Heart right ventricle (tissue), 16 donors: ENCODE data around the gene SLC39A10. TPM values are rescaled to one million over a fixed set of nuclear protein-coding genes. Genes with fewer than 3 reads are reported as not detected.

Experiments
- ATAC-seq, 8 donors: fragments of 200-7000 bp; cut with Tn5 transposase; one replicate each; pipeline ENCODE4 v1.9.1; 2020; ENCODE audit warnings: mild to moderate bottlenecking in 8 of 8, moderate library complexity in 8 of 8, moderate number of reproducible peaks in 1 of 8
- DNase-seq, 2 donors: peaks; one replicate each; pipeline ENCODE4 v3.0.0-alpha.2; 2020
- H3K27ac ChIP-seq, 10 donors: fragments of 200-600 bp; sonication (generic) in 2 of 10; one replicate each; pipeline versions ENCODE4 v1.5.0 to v1.8.0; 2020 to 2022; ENCODE audit warnings: mild to moderate bottlenecking in 3 of 10
- H3K27me3 ChIP-seq, 7 donors: fragments of 200-600 bp; one replicate each; pipeline ENCODE4 v1.8.0; 2021 to 2022; ENCODE audit warnings: mild to moderate bottlenecking in 2 of 7
- H3K36me3 ChIP-seq, 9 donors: fragments of 200-600 bp; sonication (generic) in 1 of 9; one replicate each; pipeline versions ENCODE4 v1.5.0 to v1.8.0; 2020 to 2022; ENCODE audit warnings: mild to moderate bottlenecking in 2 of 9
- H3K4me1 ChIP-seq, 9 donors: fragments of 200-600 bp; sonication (generic) in 1 of 9; one replicate each; pipeline versions ENCODE4 v1.5.0 to v1.8.0; 2020 to 2022; ENCODE audit warnings: mild to moderate bottlenecking in 4 of 9
- H3K4me3 ChIP-seq, 10 donors: fragments of 200-600 bp; sonication (generic) in 2 of 10; one replicate each; pipeline versions ENCODE4 v1.5.0 to v1.8.0; 2020 to 2022; ENCODE audit warnings: mild to moderate bottlenecking in 7 of 10, moderate library complexity in 2 of 10
- H3K9me3 ChIP-seq, 11 donors: fragments of 200-600 bp in 10 of 11; sonication (generic) in 2 of 11; one replicate each; pipeline versions ENCODE4 v1.5.0 to v1.8.0; 2013 to 2022; ENCODE audit warnings: mild to moderate bottlenecking in 2 of 11, control low read depth in 1 of 11, moderate library complexity in 1 of 11
- WGBS, 2 donors: extraction: QIAGEN DNeasy Blood & Tissue Kit; methylation state at CpG; one replicate each; pipeline ENCODE4 v1.1.7; 2013; ENCODE audit warnings: inconsistent platforms in 1 of 2; 5-methylcytosine and 5-hydroxymethylcytosine counted together
- intact Hi-C, 10 donors: fragments of 100-400 bp; cut with DNase I; formaldehyde crosslinking; loops; one replicate each; pipeline versions ENCODE4 v1.11.1 to v1.14.2; 2022
- polyA plus RNA-seq, 2 donors: library from polyadenylated mRNA; stranded (reverse); fragments of 200-250 nt; gene quantifications; one replicate each; pipeline ENCODE4 v1.2.3, GENCODE V29; 2013
- total RNA-seq, 10 donors: library from RNA; stranded (reverse); fragmentation: NEBNext Ultra II Directional in 3 of 10; extraction: Animal tissue kit (Norgen Biotek cat#: 25700) in 3 of 10; gene quantifications; one replicate each; pipeline versions ENCODE4 v1.2.1 to v1.2.4, GENCODE V29; 2021 to 2023
- TF ChIP-seq, protein P1 (sequence below), 9 donors: fragments of 200-600 bp; sonication (generic) in 2 of 9; IDR thresholded peaks; one replicate each; pipeline versions ENCODE4 v1.5.0 to v1.8.0; 2021 to 2022; ENCODE audit warnings: antibody characterized with exemption in 9 of 9, mild to moderate bottlenecking in 5 of 9, moderate library complexity in 1 of 9
- donor health status: Arrhythmogenic right ventricular cardiomyopathy.
- donor health status: ischemic (EF 13 %, LVEDD 7.1; RV severe dilation, severe dysfunction).
- donor health status: healthy with polysubstance abuse.
- donor health status: DM: no; HTN: yes; CAD: no.
- donor health status: DM: no; HTN: no; CAD: no.
- donor health status: ischemic (EF 25% LVEDD 6.9; RV normal size, moderate dysfunction).
- donor health status: ischemic (EF 25% LVEDD 5.7; RV mildly dilated, moderate dysfunction).
- donor health status: healthy.
- donor health status: DM: yes; HTN: yes; CAD: no.
- donor health status: Ischemic cardiomyopathy.
- donor health status: ischemic (EF 35%, LVEDD 5.7; RV mildly dilated, moderate dysfunction).
- donor health status: nonischemic (EF 11% LVEDD 7.7; RV severe dilation, severe dysfunction).
- donor health status: DM: yes; HTN: yes; CAD: no.
- donor health status: PGD.
- donor health status: ischemic (EF 29% LVEDD 5.4; RV normal size, mild dysfunction).
- donor health status: nonischemic (EF 23%, LVEDD 6.1; RV moderate dilation, normal function).

Gene SLC39A10
- total and polyA plus RNA-seq, 12 donors: 5.9 to 12.9 (median 8.3) TPM

DNA sequence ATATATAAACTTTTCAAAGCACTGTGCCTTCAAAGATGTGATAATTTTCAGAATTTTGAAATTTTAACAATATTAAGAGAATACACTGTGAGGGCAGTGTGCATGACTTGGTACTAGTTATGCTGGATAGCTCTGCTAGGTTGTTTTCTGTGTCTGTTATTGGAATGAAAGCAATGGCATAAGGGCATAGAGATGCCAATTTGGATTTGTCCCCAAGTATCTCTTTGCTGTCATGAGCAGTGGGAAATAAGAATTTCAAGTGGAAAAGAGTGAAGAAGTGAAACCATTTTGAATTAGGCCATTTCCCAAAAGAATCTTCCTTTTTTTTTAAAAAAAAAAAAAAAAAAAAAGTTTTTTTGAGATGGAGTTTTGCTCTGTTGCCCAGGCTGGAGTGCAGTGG, 76.8 kb downstream of the SLC39A10 start:
- TF ChIP-seq, protein P1, sequence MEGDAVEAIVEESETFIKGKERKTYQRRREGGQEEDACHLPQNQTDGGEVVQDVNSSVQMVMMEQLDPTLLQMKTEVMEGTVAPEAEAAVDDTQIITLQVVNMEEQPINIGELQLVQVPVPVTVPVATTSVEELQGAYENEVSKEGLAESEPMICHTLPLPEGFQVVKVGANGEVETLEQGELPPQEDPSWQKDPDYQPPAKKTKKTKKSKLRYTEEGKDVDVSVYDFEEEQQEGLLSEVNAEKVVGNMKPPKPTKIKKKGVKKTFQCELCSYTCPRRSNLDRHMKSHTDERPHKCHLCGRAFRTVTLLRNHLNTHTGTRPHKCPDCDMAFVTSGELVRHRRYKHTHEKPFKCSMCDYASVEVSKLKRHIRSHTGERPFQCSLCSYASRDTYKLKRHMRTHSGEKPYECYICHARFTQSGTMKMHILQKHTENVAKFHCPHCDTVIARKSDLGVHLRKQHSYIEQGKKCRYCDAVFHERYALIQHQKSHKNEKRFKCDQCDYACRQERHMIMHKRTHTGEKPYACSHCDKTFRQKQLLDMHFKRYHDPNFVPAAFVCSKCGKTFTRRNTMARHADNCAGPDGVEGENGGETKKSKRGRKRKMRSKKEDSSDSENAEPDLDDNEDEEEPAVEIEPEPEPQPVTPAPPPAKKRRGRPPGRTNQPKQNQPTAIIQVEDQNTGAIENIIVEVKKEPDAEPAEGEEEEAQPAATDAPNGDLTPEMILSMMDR (IDR thresholded peaks at IDR 0.05): no peak
- no peaks in the 10 kb centered on the region for H3K9me3 ChIP-seq
- intact Hi-C loops: no loop called here
- H3K27me3 ChIP-seq: no peaks in the 10 kb centered on the region
- H3K36me3 ChIP-seq: peaks cover 0 to 88% (median 21%) of the 10 kb centered on the region in 9 donors
- no peak for DNase-seq
- H3K27ac ChIP-seq: no peak overlapping the region
- no peak for ATAC-seq
- no peaks in the 10 kb centered on the region for H3K4me1 ChIP-seq
- no peak overlapping the region for H3K4me3 ChIP-seq

DNA sequence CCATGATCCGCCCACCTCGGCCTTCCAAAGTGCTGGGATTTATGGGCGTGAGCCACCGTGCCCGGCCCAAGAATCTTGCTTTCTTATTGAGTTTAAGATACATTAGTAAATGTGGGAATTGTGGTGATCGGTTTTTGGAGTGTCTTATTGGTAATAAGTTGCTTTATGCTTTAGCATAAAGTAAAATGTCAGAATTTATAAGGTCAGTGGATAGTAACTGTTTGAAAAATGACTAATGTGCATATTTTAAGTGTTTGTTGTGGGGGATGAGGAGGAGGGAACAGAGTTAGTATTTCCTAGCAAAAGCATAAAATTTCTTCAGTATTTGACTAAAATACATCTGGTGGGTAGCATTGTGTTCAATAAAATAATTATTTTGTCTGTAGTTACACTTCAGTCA, 77.4 kb downstream of the SLC39A10 start:
- Histone ChIP-seq H3K27ac (no peak overlapping the region), H3K4me3 (no peak overlapping the region), H3K36me3 (peaks cover 0 to 82% (median 21%) of the 10 kb centered on the region in 9 donors), H3K27me3 (no peaks in the 10 kb centered on the region), H3K4me1 (no peaks in the 10 kb centered on the region), H3K9me3 (no peaks in the 10 kb centered on the region)
- ATAC-seq: no peak
- TF ChIP-seq, protein P1 (IDR thresholded peaks at IDR 0.05): no peak
- WGBS, 2 donors: 96 to 99% methylated on average over 6 of the region's 6 CpGs
- intact Hi-C loops: no loop called here
- no peak for DNase-seq

DNA sequence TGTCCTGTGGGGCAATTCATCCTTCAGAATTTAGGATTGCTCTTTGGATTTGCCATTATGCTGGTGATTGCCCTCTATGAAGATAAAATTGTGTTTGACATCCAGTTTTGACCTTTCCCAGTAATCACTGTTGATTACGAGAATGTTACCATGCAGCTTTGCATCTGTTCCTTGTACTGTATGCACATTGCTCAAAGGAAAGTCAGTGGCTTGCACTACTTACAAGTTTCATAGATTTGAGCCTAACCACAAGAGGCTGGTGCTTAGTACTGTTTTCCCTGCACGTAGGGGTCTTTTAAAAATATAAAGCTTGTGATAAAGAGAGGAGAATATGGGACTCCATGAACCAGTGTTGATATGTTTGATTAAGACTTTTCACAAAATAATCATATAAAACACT, 77.9 kb downstream of the SLC39A10 start:
- WGBS, 2 donors: 87 to 93% methylated on average over 2 of the region's 2 CpGs

DNA sequence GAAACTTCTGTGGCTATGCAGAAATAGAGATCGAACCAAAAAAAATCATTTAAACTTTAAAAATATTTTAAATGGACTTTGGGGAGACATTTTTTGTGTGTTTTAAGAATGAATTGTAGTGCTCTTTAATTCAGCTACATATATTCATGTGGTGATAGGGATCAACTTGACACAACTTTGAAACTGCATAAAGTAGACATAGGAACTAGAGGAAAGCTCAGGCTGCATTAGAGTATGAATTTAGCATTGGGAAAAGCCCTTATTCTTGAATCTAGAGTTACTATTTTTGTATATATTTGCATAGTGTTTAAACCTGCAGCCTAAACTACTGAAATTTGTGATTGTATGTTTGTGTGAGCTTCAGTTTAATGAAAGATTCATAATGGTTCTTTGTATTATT, 78.3 kb downstream of the SLC39A10 start:
- peaks cover 0 to 73% (median 15%) of the 10 kb centered on the region in 9 donors for H3K36me3 ChIP-seq
- intact Hi-C loops: no loop called here
- TF ChIP-seq, protein P1 (IDR thresholded peaks at IDR 0.05): no peak
- H3K9me3 ChIP-seq: no peaks in the 10 kb centered on the region
- no peak for ATAC-seq
- H3K27ac ChIP-seq: no peak overlapping the region
- no peaks in the 10 kb centered on the region for H3K4me1 ChIP-seq
- no peak for DNase-seq
- WGBS, 2 donors: 96 to 98% methylated on average over 1 of the region's 1 CpG
- H3K27me3 ChIP-seq: no peaks in the 10 kb centered on the region
- no peak overlapping the region for H3K4me3 ChIP-seq

More for the DNA sequence above, 77.9 kb downstream of the SLC39A10 start:
- H3K27ac ChIP-seq: no peak overlapping the region
- ATAC-seq: no peak
- peaks cover 0 to 77% (median 19%) of the 10 kb centered on the region in 9 donors for H3K36me3 ChIP-seq
- H3K4me3 ChIP-seq: no peak overlapping the region
- H3K4me1 ChIP-seq: no peaks in the 10 kb centered on the region
- no peaks in the 10 kb centered on the region for H3K9me3 ChIP-seq
- intact Hi-C loops: no loop called here
- TF ChIP-seq, protein P1 (IDR thresholded peaks at IDR 0.05): no peak
- DNase-seq: no peak
- no peaks in the 10 kb centered on the region for H3K27me3 ChIP-seq
